ENCODE measurements around the gene PAX5. TPM values are rescaled to one million over a fixed set of nuclear protein-coding genes. Genes with fewer than 3 reads are reported as not detected.

Gene PAX5
- total RNA-seq, 1 donor from 2014 or later: 0.18 TPM

DNA sequence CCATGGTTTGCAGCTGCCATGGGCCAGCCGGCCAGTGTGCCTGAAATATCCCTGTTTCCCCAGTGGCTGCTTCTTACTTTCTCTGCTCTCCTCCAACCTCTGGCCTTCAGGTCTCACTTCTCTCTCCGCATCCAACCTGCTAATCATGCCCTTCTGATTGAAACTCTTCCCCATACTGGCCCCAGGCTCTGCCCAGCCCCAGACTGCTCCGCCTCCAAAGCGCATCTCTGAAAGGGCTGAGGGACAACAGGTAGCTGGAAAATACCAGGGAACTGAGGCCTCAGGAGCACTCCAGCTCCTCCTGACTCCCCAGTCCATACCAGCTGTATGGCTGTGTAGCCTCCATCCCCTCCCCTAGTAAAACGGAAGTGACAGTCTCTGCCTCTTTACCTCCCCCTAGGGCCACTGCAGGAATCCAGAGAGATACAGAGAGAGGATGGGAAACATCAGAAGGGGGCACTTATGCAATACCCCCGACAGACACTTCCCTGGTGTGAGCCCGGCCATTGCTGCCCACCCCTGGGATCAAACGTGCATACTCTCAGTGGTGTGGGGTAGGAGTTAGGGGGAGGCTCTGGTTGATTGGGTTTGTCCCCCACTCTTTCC is 34.2 kb downstream of the PAX5 start:
- intact Hi-C loops (cut with DNase I): no loop called here

GRCh38 chr9:36997414-36997813 is 36.7 kb downstream of the PAX5 start:
- H3K4me1 ChIP-seq: no peaks in the 10 kb centered on the region
- TF ChIP-seq, protein P1, sequence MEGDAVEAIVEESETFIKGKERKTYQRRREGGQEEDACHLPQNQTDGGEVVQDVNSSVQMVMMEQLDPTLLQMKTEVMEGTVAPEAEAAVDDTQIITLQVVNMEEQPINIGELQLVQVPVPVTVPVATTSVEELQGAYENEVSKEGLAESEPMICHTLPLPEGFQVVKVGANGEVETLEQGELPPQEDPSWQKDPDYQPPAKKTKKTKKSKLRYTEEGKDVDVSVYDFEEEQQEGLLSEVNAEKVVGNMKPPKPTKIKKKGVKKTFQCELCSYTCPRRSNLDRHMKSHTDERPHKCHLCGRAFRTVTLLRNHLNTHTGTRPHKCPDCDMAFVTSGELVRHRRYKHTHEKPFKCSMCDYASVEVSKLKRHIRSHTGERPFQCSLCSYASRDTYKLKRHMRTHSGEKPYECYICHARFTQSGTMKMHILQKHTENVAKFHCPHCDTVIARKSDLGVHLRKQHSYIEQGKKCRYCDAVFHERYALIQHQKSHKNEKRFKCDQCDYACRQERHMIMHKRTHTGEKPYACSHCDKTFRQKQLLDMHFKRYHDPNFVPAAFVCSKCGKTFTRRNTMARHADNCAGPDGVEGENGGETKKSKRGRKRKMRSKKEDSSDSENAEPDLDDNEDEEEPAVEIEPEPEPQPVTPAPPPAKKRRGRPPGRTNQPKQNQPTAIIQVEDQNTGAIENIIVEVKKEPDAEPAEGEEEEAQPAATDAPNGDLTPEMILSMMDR (IDR thresholded peaks at IDR 0.05): no peak
- no peak overlapping the region for H3K27ac ChIP-seq
- H3K27me3 ChIP-seq (ENCODE audit: low read depth): peaks cover 50% of the 10 kb centered on the region
- intact Hi-C loops (cut with DNase I): no loop called here
- H3K9me3 ChIP-seq: no peaks in the 10 kb centered on the region
- H3K36me3 ChIP-seq: no peaks in the 10 kb centered on the region
- H3K4me3 ChIP-seq: no peak overlapping the region
- no peak for DNase-seq
- no peak for ATAC-seq

More for the DNA sequence above, 34.2 kb downstream of the PAX5 start:
- H3K27ac ChIP-seq: no peak overlapping the region
- H3K27me3 ChIP-seq (ENCODE audit: low read depth): peaks cover 71% of the 10 kb centered on the region
- DNase-seq (no peak), ATAC-seq (no peak)
- no peaks in the 10 kb centered on the region for H3K9me3 ChIP-seq
- no peaks in the 10 kb centered on the region for H3K36me3 ChIP-seq
- H3K4me1 ChIP-seq: no peaks in the 10 kb centered on the region
- H3K4me3 ChIP-seq: no peak overlapping the region
- TF ChIP-seq, protein P1 (IDR thresholded peaks at IDR 0.05): no peak

GRCh38 chr9:36996706-36997086 is 37.4 kb downstream of the PAX5 start:
- ATAC-seq: no peak

DNA sequence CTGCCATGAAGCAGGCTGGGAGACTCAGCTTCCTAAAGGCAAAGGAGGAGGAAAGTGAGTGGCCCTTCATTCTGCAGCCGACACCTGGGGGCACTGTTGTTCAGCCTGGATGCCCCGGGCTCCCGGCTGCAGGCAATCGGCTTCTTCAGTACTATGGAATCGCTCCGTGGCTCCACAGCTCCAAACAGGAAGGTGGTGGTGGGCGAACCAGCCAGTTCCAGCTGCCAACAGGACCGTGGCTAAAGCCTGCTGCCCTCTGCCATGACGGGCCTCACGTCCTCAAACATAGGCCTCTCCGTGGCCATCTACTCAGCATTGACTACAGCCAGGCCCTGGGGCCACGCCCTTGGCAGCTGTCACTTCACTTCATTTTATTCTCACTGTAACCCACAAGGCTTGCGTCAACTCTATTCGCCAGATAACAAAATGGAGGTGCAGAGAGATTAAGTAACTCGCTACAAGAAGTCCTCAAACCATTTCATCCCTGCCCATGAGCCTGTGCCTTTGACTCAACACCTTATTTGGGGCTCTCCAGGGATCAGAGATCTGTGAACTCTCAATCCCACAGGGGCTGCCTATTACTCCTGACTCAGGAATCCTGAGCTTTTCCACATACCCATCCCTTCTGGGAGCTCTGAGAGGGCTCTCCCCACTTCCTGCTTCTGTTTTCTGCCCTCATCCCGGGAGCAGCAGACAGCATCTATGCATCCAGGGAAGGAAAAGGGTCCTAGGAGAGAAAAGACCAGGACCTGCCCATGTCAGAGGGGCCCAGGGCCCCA is 38.0 kb downstream of the PAX5 start:
- DNase-seq (no peak), ATAC-seq (peak; percentile 63 to 71)
- Histone ChIP-seq H3K4me3 (peak overlapping the region; percentile 25), H3K9me3 (peaks cover 5% of the 10 kb centered on the region), H3K4me1 (no peaks in the 10 kb centered on the region), H3K27ac (no peak overlapping the region), H3K27me3 (ENCODE audit: low read depth) (peaks cover 40% of the 10 kb centered on the region), H3K36me3 (no peaks in the 10 kb centered on the region)
- intact Hi-C loops (cut with DNase I): no loop called here
- TF ChIP-seq, protein P1 (IDR thresholded peaks at IDR 0.05): peak; percentile 44

More at GRCh38 chr9:36996706-36997086, 37.4 kb downstream of the PAX5 start:
- Histone ChIP-seq H3K4me3 (no peak overlapping the region), H3K4me1 (no peaks in the 10 kb centered on the region), H3K27ac (no peak overlapping the region), H3K9me3 (no peaks in the 10 kb centered on the region), H3K36me3 (no peaks in the 10 kb centered on the region), H3K27me3 (ENCODE audit: low read depth) (peaks cover 43% of the 10 kb centered on the region)
- TF ChIP-seq, protein P1 (IDR thresholded peaks at IDR 0.05): no peak
- intact Hi-C loops (cut with DNase I): no loop called here
- no peak for DNase-seq

GRCh38 chr9:36993933-36994764 is 39.9 kb downstream of the PAX5 start:
- Histone ChIP-seq H3K4me3 (no peak overlapping the region), H3K27ac (no peak overlapping the region), H3K36me3 (no peaks in the 10 kb centered on the region), H3K4me1 (no peaks in the 10 kb centered on the region), H3K27me3 (ENCODE audit: low read depth) (peaks cover 36% of the 10 kb centered on the region), H3K9me3 (peaks cover 6% of the 10 kb centered on the region)
- TF ChIP-seq, protein P1 (IDR thresholded peaks at IDR 0.05): no peak
- no peak for ATAC-seq
- no peak for DNase-seq
- intact Hi-C loops (cut with DNase I): no loop called here

All from lower lobe of right lung (tissue), 2 donors.